ENCODE measurements around the gene GFY.
"Not testable (repeated sequence)": the region's sequence is repeated elsewhere in the genome, so short reads cannot be mapped to it uniquely, and the experiment has no call there.

Gene GFY

GRCh38 chr19:49444100-49444700 lies 19.0 kb downstream of the GFY start:
- DNase-seq: not testable (repeated sequence)

GRCh38 chr19:49445997-49446396 lies 20.8 kb downstream of the GFY start:
- no peak for DNase-seq

GRCh38 chr19:49447485-49448431 lies 22.6 kb downstream of the GFY start:
- no peak for DNase-seq

GRCh38 chr19:49448432-49448786 lies 23.2 kb downstream of the GFY start:
- no peak for DNase-seq

- DNase-seq: no peak
Measured at GRCh38 chr19:49450405-49450804, 25.2 kb downstream of the GFY start.

- peak; percentile 94 for DNase-seq
Measured at GRCh38 chr19:49451430-49452181, 26.4 kb downstream of the GFY start, which contains the start of gene PIH1D1. TSS of gene PIH1D1 (minus strand) at chr19:49451814. CDS start at chr19:49451574, 240 bp downstream.

- DNase-seq: peak; percentile 98
Measured at GRCh38 chr19:49453013-49453756, 28.0 kb downstream of the GFY start, which contains the start of gene ALDH16A1. TSS of gene ALDH16A1 (plus strand) at chr19:49453225. CDS start at chr19:49453332, 107 bp downstream.

GRCh38 chr19:49453757-49454240 lies 28.6 kb downstream of the GFY start:
- DNase-seq: no peak

GRCh38 chr19:49455773-49456172 lies 30.6 kb downstream of the GFY start:
- DNase-seq: no peak

GRCh38 chr19:49456326-49456725 lies 31.1 kb downstream of the GFY start:
- DNase-seq: no peak

GRCh38 chr19:49458567-49458903 lies 33.3 kb downstream of the GFY start:
- DNase-seq: no peak

GRCh38 chr19:49459388-49459787 lies 34.2 kb downstream of the GFY start:
- no peak for DNase-seq

GRCh38 chr19:49461130-49461529 lies 35.9 kb downstream of the GFY start:
- not testable (repeated sequence) for DNase-seq

GRCh38 chr19:49461656-49462055 lies 36.5 kb downstream of the GFY start:
- no peak for DNase-seq

GRCh38 chr19:49462492-49462891 lies 37.3 kb downstream of the GFY start:
- DNase-seq: no peak

- DNase-seq: no peak
Measured at GRCh38 chr19:49463960-49464740, 39.0 kb downstream of the GFY start.

GRCh38 chr19:49465371-49465770 lies 40.2 kb downstream of the GFY start:
- no peak for DNase-seq

- no peak for DNase-seq
Measured at GRCh38 chr19:49468199-49468598, 43.0 kb downstream of the GFY start.

- peak; percentile 76 for DNase-seq
Measured at GRCh38 chr19:49468746-49469447, 43.7 kb downstream of the GFY start.

- DNase-seq: peak; percentile 77
Measured at GRCh38 chr19:49469828-49470614, 44.8 kb downstream of the GFY start.
